ENCODE data around the gene DENND1B.
"Not testable (repeated sequence)": the region's sequence is repeated elsewhere in the genome, so short reads cannot be mapped to it uniquely, and the experiment has no call there.

DENND1B gene

DNA sequence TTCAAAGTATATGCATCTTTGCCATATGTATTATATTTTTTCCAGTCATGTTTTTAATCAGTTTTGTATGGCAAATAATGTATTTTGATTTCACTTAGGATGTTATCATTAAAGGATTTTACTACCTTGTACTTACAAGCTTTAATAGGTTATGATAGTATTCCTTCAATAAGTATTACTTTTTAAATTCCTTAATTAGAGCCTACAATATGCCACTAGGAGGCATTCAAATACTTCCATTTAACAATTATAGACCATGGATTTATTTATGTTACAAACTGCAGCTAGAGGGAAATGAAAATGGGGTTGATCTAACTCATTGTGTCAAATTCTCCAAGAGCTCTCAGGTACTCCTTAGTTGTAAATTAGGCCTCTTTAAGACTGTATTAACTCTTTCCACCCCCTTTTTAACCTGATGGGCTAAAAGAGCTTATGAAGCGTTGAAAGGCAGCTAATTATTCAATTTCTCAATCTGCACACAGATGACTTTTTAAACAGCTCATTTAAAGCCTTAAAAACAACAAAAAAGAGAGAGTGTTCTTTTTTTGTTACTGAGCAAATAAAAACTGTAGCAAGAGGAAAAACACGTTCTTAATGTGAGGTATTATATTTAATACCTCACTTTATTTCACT is 156.2 kb downstream of the DENND1B start:
- DNase-seq: no peak

DNA sequence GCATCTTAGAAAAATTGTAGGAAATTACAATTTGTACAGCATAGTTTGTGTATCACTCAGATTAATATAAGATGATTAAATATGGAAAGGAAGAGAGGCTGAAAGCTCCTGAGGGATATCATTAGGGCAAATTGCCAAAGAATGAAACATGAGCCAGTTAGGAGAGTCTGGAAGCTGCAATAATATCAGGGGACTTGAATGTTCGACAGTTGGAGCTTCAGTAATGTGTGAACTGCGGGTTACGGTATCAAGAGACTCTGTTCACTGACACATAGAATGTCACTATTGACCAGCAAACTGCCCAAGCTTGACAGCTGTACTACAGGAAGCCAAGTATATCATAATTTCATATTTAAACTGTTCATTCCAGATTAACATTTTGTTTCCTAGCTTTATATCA is 157.2 kb downstream of the DENND1B start:
- no peak for DNase-seq

DNA sequence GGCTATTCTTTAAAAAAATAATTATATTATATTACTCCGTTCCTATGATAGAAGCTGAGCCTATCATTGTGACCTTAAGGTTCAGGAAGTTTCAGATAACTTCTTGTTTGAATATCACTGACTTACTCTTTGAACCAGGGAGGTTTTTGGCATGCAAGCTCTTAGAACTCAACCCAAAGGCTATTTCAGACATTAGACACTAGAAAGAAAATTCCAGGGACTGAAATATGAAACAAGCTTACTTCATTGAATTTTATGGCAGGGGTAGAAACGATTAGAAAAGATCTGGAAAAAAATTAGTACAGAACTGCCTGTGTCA is 159.6 kb downstream of the DENND1B start:
- DNase-seq: no peak

DNA sequence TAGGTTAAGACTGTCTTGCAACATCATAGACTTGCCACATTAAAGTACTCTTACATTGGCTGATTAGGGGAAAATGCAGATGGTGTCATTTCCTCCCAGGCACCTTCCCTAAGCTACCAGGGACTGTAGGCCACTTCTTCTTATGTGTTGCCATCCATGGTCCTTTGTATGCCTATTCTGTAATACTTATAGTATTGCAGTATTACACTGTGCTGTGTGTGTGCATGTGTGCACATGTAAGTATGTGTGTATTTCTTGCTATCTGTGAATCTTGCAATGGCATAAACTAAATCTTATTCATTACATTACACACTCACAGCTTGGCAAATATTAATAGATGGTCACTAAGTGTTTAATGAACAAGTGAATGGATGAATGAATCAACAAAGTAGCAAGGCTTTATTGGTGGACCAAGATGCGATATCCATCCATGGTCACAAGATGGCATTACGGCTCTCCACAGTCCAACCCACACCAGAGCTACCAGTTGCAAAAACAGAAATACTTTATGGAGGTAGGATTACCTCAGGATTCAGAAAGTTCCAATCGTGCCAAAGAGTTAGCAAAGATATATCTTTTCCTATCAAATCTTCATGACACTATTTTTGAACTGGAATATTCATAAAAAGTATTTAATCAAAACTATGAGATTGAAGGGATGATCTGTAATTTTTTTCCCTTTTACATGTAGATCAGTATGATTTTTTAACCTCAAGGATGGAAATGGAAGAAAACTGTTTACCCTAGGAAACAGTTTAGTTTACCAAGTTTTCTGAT is 160.2 kb downstream of the DENND1B start:
- peak; percentile 19 for DNase-seq

DNA sequence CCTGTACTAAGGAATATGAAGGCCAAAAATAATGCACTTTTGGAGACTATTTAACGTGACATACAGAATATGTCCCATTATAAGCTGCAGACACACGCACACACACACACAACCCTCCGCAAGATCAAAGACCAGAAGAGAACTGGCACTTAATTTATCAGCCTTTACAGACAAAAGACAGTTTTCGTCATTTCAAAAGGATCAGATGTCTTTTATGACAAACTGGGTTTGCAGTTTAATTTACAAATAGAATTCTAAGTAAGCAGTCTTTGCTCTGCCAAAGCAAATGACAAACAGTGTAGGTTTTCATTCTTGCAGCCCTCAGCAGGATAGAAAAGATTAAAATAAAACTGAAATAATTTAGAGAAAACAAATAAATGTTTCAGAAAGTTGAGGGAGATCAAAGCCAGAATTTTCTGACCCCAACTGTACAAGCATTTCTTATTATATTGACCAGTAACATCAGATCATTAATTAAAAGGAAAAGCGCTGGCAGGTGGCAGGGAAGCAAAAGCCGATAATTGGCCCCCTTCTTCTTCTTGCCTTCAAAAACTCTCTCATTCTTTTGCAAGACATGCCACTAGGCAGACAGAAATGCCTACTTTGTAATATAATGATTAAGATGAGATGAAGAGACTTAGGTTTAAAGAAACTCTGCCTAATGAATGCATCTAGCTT is 169.0 kb downstream of the DENND1B start:
- no peak for DNase-seq

- DNase-seq: no peak
Measured at GRCh38 chr1:197604302-197604701, 171.0 kb downstream of the DENND1B start.

DNA sequence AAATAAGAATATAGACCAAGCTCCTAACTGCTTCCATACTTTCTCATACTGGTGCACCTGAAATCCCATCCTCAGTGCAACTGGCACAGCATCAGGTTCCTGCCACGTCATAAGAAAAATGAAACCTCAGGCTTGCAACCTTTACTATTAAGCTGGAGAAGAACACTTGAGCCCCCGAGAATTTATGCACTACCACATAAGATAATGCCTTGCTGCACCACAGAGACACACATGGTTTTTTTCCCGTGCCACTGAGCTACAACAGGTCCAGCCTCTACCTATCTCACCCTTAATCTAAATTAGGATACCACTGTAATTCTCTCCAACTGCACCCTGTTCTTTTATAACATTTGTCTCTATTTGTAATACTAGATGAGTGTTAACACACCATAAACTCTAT is 174.5 kb downstream of the DENND1B start:
- DNase-seq: no peak

- DNase-seq: no peak
Measured at GRCh38 chr1:197599789-197600188, 175.5 kb downstream of the DENND1B start.

GRCh38 chr1:197598935-197599334 is 176.3 kb downstream of the DENND1B start:
- no peak for DNase-seq

DNA sequence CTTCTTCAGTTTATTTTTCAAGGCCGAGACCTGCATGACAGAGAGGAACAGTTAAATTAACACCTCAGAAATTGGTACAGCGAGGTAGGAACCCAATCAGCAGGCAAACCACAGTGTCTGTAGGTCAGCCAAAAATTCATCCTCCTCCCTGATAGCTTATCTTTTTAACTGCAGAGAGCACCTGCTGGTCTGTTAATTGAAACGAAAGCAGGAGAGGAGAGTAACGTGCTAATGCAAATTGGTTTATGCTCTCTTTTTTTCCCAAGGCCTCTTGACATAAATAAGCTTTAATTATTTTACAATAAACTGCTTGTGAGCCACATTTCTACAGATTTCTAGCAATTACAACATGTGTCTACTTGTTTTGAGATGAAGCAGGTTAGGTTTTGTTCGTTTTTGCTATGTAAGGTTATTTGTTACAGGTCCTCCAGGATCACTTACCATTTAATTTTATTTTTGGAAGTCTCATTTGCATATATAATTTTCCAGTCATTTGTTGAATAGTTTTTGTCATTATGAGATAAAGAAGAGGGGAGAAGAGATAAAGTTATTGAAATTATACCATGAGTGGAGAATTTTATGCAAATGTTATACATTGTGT is 179.9 kb downstream of the DENND1B start:
- no peak for DNase-seq

GRCh38 chr1:197590687-197591086 is 184.6 kb downstream of the DENND1B start:
- DNase-seq: no peak

- DNase-seq: no peak
Measured at GRCh38 chr1:197585809-197586208, 189.5 kb downstream of the DENND1B start.

DNA sequence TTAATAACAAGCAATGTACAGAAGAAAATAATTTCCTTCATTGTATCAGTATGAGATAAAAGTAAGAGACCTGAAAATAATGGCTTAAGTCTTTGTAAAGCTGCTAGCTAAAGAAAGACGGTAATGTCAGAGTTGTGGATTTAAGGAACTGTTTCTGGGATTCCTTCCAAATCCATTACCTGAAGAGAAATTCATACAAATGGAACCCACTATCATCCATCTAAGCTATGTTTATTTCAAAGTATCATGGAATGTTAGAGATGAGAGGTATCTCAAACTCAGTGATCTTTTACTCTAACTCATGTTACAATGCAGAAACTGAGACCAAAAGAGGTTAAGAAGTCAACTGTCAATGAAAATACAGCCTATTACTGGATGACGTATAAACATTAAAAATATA is 197.7 kb downstream of the DENND1B start:
- peak; percentile 12 for DNase-seq

DNA sequence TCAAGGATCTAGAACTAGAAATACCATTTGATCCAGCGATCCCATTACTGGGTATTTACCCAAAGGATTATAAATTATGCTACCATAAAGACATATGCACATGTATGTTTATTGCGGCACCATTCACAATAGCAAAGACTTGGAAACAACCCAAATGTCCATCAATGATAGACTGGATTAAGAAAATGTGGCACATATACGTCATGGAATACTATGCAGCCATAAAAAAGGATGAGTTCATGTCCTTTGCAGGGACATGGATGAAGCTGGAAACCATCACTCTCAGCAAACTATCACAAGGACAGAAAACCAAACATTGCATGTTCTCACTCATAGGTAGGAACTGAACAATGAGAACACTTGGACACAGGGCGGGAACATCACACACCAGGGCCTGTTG is 199.7 kb downstream of the DENND1B start:
- DNase-seq: not testable (repeated sequence)

DNA sequence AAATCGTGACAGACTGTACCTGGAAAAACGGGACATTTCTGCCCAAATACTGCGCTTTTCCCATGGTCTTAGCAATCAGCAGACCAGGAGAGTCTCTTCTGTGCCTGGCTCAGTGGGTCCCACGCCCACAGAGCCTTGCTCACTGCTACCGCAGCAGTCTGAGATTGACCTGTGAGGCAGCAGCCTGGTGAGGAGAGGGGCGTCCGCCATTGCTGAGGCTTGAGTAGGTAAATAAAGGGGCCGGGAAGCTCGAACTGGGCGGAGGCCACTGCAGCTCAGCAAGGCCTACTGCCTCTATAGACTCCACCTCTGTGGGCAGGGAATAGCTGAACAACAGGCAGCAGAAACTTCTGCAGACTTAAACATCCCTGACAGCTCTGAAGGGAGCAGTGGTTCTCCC is 203.1 kb downstream of the DENND1B start:
- no peak for DNase-seq

DNA sequence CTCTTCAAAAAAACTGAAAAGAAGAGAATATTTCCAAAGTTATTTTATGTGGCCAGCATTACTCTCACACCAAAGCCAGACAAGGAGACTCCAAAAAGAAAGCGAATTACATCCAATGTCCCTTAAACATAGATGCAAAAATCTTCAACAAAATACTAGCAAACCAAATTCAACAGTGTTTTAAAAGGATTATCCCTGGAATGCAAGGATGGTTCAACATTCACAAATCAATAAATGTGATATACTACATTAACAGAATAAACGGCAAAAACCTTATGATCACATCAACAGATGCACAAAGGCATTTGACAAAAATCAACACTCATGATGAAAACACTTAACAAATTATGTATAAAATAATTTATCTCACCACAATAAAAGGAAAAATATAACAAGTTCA is 207.8 kb downstream of the DENND1B start:
- DNase-seq: no peak

GRCh38 chr1:197561041-197561440 is 214.2 kb downstream of the DENND1B start:
- DNase-seq: no peak

DNA sequence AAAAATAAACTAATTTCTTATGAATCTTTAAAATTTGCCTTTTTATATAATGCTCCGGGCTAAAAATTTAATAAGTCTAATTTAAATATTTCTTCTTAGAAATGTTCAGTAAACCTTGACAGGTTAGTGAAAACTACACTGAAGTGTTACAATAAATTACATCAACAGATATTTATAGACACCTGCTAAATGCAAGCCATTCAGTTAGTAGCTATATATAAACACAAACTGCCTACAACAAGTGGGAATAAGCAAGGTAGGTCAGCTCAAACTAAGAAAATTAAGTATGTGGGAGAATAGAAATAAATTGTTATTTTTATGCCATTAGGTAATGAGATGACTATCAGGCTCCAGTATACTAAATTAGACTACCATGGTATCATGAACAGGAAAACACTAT is 215.6 kb downstream of the DENND1B start:
- DNase-seq: no peak

- DNase-seq: peak; percentile 59
Measured at GRCh38 chr1:197559244-197559643, 216.0 kb downstream of the DENND1B start.

GRCh38 chr1:197557302-197557701 is 218.0 kb downstream of the DENND1B start:
- peak; percentile 77 for DNase-seq

GRCh38 chr1:197553281-197553680 is 222.0 kb downstream of the DENND1B start:
- no peak for DNase-seq

DNA sequence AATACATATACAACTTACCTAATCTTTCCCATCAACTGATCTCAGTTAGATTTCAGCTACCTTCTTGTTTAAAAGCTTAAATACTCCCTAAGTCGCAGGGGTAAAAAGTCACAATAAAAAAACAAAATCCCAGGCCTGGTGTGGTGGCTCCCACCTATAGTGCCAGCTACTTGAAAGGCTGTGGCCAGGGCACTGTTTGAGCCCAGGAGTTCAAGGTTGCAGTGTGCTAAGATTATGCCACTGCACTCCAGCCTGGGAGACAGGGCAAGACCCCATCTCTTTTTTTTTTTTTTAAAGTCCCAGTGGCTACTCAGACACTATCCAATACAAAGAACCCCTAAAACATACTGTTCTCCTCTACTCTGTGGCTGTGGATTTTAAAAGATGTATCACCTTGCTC is 228.3 kb downstream of the DENND1B start:
- no peak for DNase-seq

GRCh38 chr1:197544553-197544952 is 230.7 kb downstream of the DENND1B start:
- no peak for DNase-seq

- DNase-seq: no peak
Measured at GRCh38 chr1:197544130-197544529, 231.2 kb downstream of the DENND1B start.

Measured in NCI-H226 (cell line).